Measurements from ENCODE around the gene RPL13A.

RPL13A gene

DNA sequence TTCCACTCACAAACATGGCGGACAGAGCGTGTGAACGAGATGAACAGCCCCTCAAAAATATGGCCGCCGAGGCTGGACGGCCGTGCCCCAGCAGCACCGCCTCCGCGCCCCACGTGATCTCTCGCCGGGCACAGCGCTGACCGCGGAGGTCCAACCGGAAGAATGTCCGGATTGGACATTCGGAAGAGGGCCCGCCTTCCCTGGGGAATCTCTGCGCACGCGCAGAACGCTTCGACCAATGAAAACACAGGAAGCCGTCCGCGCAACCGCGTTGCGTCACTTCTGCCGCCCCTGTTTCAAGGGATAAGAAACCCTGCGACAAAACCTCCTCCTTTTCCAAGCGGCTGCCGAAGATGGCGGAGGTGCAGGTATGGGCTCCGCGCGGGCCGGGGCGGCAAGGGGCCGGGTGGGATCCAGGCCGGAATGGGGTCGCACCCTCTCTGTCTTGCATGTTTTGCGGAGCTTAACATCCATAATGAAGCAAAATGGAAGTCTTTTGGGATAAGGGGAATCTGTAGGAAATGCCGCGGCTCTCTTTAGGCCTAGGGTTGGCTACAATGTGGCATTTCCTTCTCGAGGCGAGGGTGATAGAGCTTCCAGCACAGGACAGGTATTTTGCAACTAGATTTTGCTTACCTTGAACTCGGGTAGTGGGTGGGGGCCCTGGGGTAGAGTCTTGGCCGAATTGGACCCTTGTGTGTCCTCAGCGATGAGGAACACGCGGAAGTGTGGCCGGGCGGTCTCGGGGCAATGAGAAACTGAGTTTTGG, at the start of gene RPL13A:
Gene RPL13A (plus strand): TSS at position 332 of the 769 bp plus-strand sequence. CDS start 22 bp downstream, at position 354.
- TF ChIP-seq, protein P1, sequence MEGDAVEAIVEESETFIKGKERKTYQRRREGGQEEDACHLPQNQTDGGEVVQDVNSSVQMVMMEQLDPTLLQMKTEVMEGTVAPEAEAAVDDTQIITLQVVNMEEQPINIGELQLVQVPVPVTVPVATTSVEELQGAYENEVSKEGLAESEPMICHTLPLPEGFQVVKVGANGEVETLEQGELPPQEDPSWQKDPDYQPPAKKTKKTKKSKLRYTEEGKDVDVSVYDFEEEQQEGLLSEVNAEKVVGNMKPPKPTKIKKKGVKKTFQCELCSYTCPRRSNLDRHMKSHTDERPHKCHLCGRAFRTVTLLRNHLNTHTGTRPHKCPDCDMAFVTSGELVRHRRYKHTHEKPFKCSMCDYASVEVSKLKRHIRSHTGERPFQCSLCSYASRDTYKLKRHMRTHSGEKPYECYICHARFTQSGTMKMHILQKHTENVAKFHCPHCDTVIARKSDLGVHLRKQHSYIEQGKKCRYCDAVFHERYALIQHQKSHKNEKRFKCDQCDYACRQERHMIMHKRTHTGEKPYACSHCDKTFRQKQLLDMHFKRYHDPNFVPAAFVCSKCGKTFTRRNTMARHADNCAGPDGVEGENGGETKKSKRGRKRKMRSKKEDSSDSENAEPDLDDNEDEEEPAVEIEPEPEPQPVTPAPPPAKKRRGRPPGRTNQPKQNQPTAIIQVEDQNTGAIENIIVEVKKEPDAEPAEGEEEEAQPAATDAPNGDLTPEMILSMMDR (IDR thresholded peaks at IDR 0.05; ENCODE audit: control insufficient read depth, insufficient read depth, low read depth, low read length, missing control alignments) = no peak
- H3K4me3 ChIP-seq (ENCODE audit: control insufficient read depth, low read depth, low read length) = peak within 1 kb of the TSS; percentile 68
- DNase-seq (ENCODE audit: low read depth) = peak; percentile 96

GRCh38 chr19:49438261-49438660, 49.1 kb upstream of the RPL13A start:
- no peak for DNase-seq (ENCODE audit: low read depth)
- TF ChIP-seq, protein P1 (IDR thresholded peaks at IDR 0.05; ENCODE audit: control insufficient read depth, insufficient read depth, low read depth, low read length, missing control alignments) = no peak
- no peak overlapping the region for H3K4me3 ChIP-seq (ENCODE audit: control insufficient read depth, low read depth, low read length)

DNA sequence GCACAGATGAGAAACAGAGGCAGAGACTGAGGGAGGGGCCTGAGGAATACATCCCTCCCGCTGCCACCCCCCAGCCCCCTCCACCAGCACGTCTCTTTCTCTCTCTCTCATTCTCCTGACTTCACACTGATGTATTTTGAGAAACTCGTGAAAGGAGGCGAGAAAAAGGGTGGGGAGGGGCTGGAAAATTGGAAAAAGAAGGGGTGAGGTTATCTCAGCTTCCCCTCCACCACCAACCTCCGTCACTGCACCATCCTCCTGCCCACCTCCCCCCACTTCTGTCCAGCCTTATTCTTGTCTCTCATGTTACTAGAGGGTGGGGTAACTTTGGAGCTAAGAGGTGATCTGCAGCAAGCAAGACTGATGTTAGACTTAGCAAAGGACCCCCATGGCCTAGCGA, 47.6 kb upstream of the RPL13A start:
- H3K4me3 ChIP-seq (ENCODE audit: control insufficient read depth, low read depth, low read length) = no peak overlapping the region
- TF ChIP-seq, protein P1 (IDR thresholded peaks at IDR 0.05; ENCODE audit: control insufficient read depth, insufficient read depth, low read depth, low read length, missing control alignments) = no peak
- DNase-seq (ENCODE audit: low read depth) = no peak

- no peak for DNase-seq (ENCODE audit: low read depth)
- TF ChIP-seq, protein P1 (IDR thresholded peaks at IDR 0.05; ENCODE audit: control insufficient read depth, insufficient read depth, low read depth, low read length, missing control alignments) = no peak
- no peak overlapping the region for H3K4me3 ChIP-seq (ENCODE audit: control insufficient read depth, low read depth, low read length)
Measured at GRCh38 chr19:49440439-49441209, 46.8 kb upstream of the RPL13A start.

DNA sequence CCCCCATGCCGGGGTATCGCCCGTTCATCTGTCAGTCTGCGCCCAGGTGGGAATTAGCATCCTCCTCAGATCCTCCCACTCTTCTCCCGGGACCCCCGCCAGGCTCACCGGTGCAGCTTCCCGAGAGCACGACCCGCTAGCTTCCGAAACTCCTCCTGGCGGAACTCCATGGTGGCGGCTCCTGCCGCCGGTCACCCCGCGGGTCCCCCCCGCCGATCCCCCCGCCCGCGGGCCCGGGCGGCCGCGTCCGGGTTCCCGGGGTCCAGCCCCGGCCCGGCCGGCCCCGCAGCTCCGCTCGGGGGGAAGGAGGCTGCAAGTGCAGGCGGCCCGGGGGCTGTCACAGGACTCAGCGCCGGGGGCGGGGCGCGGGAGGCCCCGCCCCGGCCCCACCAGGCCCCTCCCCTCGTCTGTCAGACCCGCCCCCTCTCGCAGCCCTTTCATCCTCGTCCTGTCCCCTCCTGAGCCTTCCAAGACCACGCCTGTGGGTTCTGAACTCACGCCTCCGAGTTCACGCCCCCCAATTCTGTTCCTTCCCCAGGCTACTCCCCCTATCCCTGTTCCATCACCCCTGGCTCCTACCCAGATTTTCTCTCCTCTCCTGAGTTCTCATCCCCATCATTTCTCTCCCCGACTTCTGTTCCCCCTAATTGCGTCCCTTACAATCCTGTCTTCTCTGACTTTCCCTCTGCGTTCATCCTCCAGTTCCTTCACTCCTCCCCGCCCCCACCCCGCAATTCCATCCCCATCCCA, 46.0 kb upstream of the RPL13A start, which contains the start of gene SLC17A7:
Gene SLC17A7 (minus strand): TSS at position 318 of the 750 bp plus-strand sequence. CDS start 148 bp downstream, at position 170.
- DNase-seq (ENCODE audit: low read depth) = no peak
- TF ChIP-seq, protein P1 (IDR thresholded peaks at IDR 0.05; ENCODE audit: control insufficient read depth, insufficient read depth, low read depth, low read length, missing control alignments) = no peak
- H3K4me3 ChIP-seq (ENCODE audit: control insufficient read depth, low read depth, low read length) = no peak within 1 kb of the TSS

DNA sequence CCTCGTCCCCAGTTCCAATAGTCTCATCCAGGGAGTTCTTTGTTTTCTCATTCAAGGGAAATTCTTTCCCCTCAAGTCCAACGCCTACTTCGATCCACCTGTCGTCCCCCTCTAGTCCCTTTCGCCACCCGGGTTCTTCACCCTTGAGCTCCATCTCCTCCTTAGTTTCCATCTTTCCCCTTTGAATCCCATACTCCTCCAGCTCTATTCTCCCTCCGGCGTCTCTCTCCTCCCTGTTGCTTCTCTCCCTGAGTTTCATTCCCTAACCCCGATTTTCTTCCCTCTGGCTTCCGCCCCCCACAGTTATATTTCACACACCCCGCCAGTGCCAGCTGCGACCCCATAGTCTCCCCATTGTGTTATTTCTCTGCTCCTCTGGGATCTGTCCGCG, 45.5 kb upstream of the RPL13A start:
- DNase-seq (ENCODE audit: low read depth) = no peak
- H3K4me3 ChIP-seq (ENCODE audit: control insufficient read depth, low read depth, low read length) = no peak overlapping the region
- TF ChIP-seq, protein P1 (IDR thresholded peaks at IDR 0.05; ENCODE audit: control insufficient read depth, insufficient read depth, low read depth, low read length, missing control alignments) = no peak

Measured in AG09309 (cell line).